ENCODE data around the gene DPH1. TPM values are rescaled to one million over a fixed set of nuclear protein-coding genes. Genes with fewer than 3 reads are reported as not detected.

The DPH1 gene
- total and polyA plus RNA-seq, 2 donors = 17.4 to 36.5 TPM

DNA sequence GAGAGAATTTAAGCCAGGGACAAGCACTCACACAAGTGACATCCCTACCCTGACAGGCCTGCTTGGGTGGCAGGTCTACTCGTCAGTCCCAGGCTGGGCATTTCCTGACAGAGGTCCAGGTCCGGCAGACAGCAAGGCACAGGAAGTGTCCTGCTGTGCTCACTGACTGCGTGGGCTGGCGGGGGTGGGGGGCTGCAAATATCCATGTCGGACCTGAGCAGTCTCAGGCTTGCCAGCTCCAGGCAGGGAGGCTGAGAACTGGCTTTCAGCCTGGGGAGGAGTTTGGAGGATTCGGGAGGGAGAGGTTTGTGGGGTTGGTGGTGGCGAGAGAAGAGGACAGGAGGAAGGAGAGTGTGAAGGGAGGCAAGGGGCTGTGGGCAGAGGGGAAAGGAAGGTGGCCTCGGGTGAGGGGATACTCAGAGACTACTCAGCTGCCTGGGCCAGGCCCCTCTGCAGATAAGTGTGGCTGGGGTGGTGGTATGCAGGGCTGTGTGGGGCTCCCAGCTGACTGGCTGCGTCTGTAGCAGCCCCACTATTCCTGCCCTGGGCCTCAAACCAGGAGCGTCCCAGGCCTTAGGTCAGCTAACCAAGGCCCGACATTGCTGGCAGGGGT, 32.7 kb downstream of the DPH1 start:
- Histone ChIP-seq H3K4me1 (ENCODE audit: insufficient read depth) (no peaks in the 10 kb centered on the region), H3K4me3 (ENCODE audit: low read depth, low read length) (no peak overlapping the region), H3K36me3 (ENCODE audit: insufficient read depth) (no peaks in the 10 kb centered on the region), H3K27ac (ENCODE audit: low read depth) (peak overlapping the region; percentile 86)
- WGBS = 25% methylated on average over 11 of the region's 11 CpGs
- DNase-seq (ENCODE audit: extremely low spot score) = no peak

DNA sequence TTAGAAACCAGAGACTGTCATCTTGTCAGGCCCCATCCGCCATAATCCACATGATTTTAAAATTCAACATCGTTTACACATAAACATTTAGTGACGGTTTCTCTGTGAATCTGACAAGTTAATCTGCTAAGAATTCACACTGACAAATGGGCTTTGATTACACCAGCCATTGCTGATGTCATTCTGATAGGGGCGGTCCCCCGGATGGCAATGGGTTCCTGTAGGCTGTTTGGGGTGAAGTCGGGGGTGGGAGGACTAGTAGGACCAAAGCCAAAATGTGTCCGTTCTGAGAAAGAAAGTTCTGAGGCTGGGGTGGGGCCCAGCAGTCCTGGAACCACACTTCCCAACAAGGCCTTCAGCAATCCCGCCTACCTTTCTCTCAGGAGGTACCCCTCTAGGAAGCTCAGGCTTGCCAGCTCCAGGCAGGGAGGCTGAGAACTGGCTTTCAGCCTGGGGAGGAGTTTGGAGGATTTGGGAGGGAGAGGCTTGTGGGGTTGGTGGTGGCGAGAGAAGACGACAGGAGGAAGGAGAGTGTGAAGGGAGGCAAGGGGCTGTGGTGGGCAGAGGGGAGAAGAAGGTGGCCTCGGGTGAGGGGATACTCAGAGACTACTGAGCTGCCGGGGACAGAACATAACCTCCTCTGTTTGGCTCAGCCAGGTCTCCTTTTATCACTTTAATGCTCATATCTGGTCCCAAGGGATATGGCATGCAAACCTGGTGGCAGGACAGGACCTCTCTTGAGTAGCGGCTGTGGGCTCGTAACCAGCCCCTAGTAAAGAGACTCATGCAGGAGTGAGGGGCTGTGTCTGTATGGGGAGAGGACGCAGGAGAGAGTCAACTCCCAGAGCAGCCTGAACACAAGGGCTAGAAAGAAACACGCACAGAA, 33.6 kb downstream of the DPH1 start:
- DNase-seq (ENCODE audit: extremely low spot score) = no peak
- Histone ChIP-seq H3K27ac (ENCODE audit: low read depth) (peak overlapping the region; percentile 73), H3K4me3 (ENCODE audit: low read depth, low read length) (no peak overlapping the region), H3K4me1 (ENCODE audit: insufficient read depth) (no peaks in the 10 kb centered on the region), H3K36me3 (ENCODE audit: insufficient read depth) (no peaks in the 10 kb centered on the region)
- WGBS = 40% methylated on average over 16 of the region's 16 CpGs

DNA sequence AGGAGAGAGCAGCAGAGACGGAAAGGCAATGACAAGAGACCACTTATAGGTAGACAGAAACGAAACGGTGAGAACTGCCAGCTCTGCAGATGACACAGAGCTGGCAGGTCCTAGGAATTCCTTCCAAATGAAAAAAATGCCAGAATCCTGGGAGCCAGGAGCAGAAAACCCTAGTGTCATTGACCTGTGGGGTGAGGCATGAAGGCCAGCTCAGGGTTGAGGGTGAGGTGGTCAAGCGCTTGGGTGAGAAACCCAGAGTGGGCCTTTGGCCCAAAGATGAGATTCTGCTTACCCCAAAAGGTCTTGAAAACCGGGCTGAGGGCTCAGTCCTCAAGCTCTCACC, 34.2 kb downstream of the DPH1 start:
- Histone ChIP-seq H3K27ac (ENCODE audit: low read depth) (peak overlapping the region; percentile 73), H3K4me3 (ENCODE audit: low read depth, low read length) (no peak overlapping the region), H3K4me1 (ENCODE audit: insufficient read depth) (no peaks in the 10 kb centered on the region), H3K36me3 (ENCODE audit: insufficient read depth) (no peaks in the 10 kb centered on the region)
- WGBS = 47% methylated on average over 5 of the region's 5 CpGs
- DNase-seq (ENCODE audit: extremely low spot score) = no peak

DNA sequence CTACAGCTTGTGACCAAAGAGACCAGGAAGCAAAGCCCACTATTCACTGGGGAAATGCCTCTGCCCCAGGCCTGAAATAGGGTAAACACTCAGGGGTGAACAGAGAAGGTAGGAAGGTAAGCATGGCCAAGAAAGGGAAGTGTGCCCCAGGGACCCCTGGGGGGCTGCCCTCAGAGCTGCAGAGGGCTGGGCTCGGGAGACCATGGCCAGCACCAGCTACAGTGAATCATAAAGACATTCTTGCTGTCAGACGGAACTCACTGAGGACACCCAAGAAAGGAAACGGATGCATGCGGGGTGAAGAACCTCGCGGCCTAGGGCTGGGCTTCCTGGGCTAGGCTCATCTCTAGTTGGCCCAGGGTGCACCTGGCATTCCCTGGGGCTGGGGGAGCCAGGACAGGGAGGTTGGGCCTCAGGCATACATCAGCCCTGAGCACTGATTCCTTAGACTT, 34.6 kb downstream of the DPH1 start:
- Histone ChIP-seq H3K4me1 (ENCODE audit: insufficient read depth) (no peaks in the 10 kb centered on the region), H3K27ac (ENCODE audit: low read depth) (peak overlapping the region; percentile 82), H3K4me3 (ENCODE audit: low read depth, low read length) (no peak overlapping the region), H3K36me3 (ENCODE audit: insufficient read depth) (no peaks in the 10 kb centered on the region)
- no peak for DNase-seq (ENCODE audit: extremely low spot score)
- WGBS = 46% methylated on average over 6 of the region's 6 CpGs

DNA sequence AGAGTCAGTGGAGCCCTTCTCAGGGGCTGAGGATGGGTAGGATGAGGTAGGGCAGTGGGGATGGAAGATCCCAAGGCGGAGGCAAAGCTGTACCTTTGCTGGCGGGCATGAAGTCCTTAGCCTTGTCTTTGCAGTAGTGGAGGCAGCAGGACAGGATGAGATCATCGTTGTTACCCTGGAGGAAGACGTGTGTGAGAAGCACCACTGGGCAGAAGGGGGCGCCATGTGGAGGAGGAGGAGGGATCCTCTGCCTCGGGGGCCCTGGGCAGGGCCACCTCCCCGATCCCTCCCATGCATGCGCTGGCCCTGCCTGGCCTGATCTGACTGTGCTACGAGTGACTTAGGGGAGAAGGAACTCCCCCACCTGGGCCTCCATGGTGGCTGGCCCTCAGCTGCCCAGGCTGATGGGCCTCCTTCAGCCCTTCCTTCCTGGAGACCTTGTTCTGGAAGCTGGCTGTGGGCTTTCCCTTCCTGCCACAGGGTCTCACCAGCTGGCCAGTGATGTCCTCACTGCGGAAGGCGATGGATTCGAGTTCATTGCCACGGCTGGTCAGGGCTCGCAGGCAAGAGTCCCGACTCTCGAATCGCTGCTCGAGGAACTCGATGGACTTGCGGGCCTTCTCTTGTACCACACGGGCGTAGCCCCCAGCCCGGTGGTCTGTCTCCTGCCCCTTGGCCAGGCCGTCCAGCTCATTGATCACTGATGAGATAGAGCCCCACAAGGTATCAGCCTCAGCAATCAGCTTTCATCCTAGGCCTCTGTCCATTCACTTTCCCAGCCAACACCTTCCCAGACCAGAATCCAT, 35.2 kb downstream of the DPH1 start:
- no peaks in the 10 kb centered on the region for H3K4me1 ChIP-seq (ENCODE audit: insufficient read depth)
- H3K27ac ChIP-seq (ENCODE audit: low read depth) = peak overlapping the region; percentile 82
- 81% methylated on average over 24 of the region's 24 CpGs for WGBS
- DNase-seq (ENCODE audit: extremely low spot score) = no peak
- no peaks in the 10 kb centered on the region for H3K36me3 ChIP-seq (ENCODE audit: insufficient read depth)
- H3K4me3 ChIP-seq (ENCODE audit: low read depth, low read length) = no peak overlapping the region

DNA sequence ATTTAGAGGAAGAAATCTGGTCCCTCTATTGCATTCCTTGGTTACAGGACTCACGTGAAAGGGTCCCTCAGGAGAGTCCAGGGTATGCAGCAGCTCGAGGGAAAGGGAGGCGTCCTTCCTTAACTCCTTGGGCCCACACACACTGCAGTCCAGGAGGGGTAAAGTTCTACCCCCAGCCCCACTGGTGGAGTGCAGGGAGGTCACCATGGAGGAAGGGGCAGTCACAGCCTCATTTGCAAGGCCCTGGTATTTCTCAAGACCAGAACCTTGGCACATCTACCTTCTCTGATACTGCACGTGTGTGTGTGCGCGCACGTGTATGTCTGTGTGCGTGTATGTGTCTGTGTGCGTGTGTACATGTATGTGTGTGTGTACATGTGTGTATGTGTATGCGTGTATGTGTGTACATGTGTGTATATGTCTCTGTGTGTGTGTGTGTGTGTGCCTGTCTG, 36.0 kb downstream of the DPH1 start:
- no peak for DNase-seq (ENCODE audit: extremely low spot score)
- WGBS = 68% methylated on average over 10 of the region's 10 CpGs
- Histone ChIP-seq H3K36me3 (ENCODE audit: insufficient read depth) (no peaks in the 10 kb centered on the region), H3K27ac (ENCODE audit: low read depth) (peak overlapping the region; percentile 82), H3K4me3 (ENCODE audit: low read depth, low read length) (no peak overlapping the region), H3K4me1 (ENCODE audit: insufficient read depth) (no peaks in the 10 kb centered on the region)

DNA sequence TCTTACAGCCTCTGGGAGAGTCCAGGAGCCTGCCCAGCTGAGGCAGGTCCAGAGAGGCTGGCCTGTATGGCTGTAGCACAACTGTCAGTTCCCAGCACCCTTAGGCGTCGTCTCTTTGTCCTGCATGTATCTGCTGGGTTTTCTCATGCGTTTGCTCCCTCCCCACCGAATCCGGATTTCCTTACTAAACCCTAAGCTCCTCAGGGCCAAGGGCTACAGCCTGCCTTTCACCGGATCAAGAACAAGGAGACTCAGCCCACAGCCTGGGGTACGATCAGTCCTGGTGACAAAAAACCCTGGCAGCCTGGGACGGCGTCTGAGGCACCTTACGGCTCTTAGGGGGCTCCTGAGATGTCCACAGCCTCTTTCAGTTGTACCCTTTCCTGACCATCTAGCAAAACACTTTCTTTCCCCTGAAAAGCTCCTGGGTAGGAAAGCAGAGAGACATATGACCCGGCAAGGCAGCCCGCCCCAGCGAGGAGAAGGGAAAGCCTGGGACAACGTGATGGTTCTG, 37.2 kb downstream of the DPH1 start:
- WGBS = 54% methylated on average over 14 of the region's 14 CpGs
- DNase-seq (ENCODE audit: extremely low spot score) = no peak
- H3K27ac ChIP-seq (ENCODE audit: low read depth) = peak overlapping the region; percentile 70
- H3K4me3 ChIP-seq (ENCODE audit: low read depth, low read length) = no peak overlapping the region
- H3K36me3 ChIP-seq (ENCODE audit: insufficient read depth) = no peaks in the 10 kb centered on the region
- H3K4me1 ChIP-seq (ENCODE audit: insufficient read depth) = no peaks in the 10 kb centered on the region

DNA sequence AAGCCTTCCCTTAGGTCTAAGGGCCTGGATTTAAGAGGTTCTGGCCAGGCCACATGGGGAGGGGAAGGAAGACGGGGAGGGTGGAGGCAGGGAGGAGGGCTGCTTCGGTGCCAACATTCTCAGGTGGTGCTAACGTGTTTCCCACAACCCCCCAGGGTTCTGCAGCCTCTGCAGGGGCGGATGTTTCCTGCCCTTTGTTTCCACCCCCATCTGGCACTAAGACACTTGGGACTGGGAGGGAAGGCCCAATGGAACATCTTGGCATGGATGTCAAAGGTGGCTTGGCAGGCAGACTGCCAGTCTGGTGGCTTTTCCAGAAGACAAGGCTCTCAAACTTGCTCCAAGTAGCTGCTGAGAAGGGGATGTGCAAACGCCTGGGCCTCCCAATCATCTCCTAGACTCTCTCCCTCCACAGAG, 37.7 kb downstream of the DPH1 start:
- Histone ChIP-seq H3K4me3 (ENCODE audit: low read depth, low read length) (no peak overlapping the region), H3K27ac (ENCODE audit: low read depth) (peak overlapping the region; percentile 70), H3K36me3 (ENCODE audit: insufficient read depth) (no peaks in the 10 kb centered on the region), H3K4me1 (ENCODE audit: insufficient read depth) (no peaks in the 10 kb centered on the region)
- 39% methylated on average over 5 of the region's 5 CpGs for WGBS
- DNase-seq (ENCODE audit: extremely low spot score) = no peak

DNA sequence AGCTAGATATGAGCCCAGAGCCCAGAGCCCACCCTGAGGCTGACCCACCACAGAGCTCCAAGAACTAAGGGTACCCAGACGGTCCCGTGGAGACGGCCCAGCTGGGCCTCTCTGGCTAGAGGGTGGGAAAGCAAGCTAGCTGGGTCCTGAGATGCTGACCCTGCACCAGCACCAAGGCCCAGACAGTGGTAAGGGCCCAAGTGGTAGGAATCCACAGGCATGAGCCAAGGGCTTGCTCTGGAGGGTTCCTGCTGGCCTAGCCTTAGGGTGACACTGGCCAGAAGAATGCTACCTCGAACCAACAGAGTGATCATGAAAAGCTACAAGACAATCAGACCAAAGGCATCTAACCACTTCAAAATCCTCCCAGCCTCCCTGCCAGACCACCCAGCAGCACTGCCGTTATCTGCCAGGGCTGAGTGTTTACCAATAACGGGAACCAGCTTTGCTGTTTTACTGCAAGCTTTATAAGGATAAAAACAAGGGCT, 38.1 kb downstream of the DPH1 start:
- DNase-seq (ENCODE audit: extremely low spot score) = no peak
- H3K36me3 ChIP-seq (ENCODE audit: insufficient read depth) = no peaks in the 10 kb centered on the region
- H3K4me3 ChIP-seq (ENCODE audit: low read depth, low read length) = no peak overlapping the region
- H3K27ac ChIP-seq (ENCODE audit: low read depth) = peak overlapping the region; percentile 70
- no peaks in the 10 kb centered on the region for H3K4me1 ChIP-seq (ENCODE audit: insufficient read depth)
- whole genome bisulfite sequencing = 30% methylated on average over 6 of the region's 6 CpGs

DNA sequence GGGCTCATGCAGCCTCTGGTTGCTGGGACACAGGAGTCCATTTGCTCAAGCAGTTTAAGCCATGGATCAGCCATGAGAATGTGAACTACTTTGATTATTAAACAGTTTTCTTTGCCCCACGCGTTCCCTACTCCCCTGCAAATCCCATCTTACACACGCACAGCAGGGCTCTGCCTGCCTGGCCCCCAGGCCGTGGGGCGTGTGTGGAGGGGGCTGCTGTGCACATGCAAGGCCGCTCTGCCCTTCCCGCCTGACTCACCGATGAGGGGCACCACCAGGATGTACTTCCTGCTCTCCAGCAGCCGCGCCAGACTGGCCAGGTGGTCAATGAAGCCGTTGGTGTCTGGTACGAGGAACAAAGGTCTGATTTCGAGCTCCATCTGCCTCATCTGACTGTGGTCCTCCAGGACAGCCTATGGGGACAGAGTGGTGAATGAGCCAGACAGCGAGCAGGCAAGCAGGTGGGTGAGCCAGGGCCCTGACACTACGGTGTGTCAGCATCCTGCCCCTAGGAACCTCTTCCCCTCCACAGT, 38.6 kb downstream of the DPH1 start:
- H3K27ac ChIP-seq (ENCODE audit: low read depth) = peak overlapping the region; percentile 85
- H3K36me3 ChIP-seq (ENCODE audit: insufficient read depth) = no peaks in the 10 kb centered on the region
- H3K4me1 ChIP-seq (ENCODE audit: insufficient read depth) = no peaks in the 10 kb centered on the region
- whole genome bisulfite sequencing = 36% methylated on average over 15 of the region's 15 CpGs
- no peak for DNase-seq (ENCODE audit: extremely low spot score)
- no peak overlapping the region for H3K4me3 ChIP-seq (ENCODE audit: low read depth, low read length)

DNA sequence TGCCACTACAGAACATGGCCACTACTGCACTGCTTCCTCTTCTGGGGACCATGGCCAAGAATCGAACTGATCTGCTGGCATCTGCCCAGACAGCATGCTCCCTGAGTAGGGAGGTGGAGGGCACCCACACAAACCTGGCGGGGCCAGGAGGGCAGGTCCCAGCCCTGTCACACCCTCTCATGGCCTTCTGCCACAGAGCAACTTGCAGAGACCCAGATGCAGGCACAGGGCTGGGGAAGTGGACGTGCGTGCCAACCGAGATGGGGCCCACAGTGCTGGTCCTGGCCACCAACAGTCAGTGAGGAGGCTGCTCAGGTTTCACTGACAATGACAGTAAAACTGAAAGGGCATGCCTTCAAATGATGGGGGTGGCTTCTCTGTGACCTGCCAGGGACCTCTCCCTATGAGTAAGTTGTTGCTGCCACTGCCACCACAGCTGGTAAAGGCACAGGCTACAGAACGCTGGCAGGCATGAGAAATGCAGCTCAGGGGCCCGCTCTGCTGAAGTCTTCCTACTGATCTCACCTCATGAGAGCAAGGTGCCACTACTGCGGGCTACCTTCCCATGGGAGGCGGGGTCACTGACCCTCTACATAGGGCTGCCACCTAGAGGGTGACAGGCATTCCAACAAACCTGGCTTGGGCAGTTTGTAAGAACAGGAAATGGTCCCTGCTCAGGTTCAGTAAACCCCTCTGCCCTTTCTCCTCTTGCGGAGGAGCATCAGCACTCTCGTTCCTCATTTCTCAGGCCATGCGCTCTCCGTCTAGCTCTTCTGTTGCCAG, 40.5 kb downstream of the DPH1 start:
- 82% methylated on average over 13 of the region's 13 CpGs for whole genome bisulfite sequencing
- Histone ChIP-seq H3K4me1 (ENCODE audit: insufficient read depth) (no peaks in the 10 kb centered on the region), H3K4me3 (ENCODE audit: low read depth, low read length) (no peak overlapping the region), H3K27ac (ENCODE audit: low read depth) (peak overlapping the region; percentile 87), H3K36me3 (ENCODE audit: insufficient read depth) (no peaks in the 10 kb centered on the region)
- no peak for DNase-seq (ENCODE audit: extremely low spot score)

DNA sequence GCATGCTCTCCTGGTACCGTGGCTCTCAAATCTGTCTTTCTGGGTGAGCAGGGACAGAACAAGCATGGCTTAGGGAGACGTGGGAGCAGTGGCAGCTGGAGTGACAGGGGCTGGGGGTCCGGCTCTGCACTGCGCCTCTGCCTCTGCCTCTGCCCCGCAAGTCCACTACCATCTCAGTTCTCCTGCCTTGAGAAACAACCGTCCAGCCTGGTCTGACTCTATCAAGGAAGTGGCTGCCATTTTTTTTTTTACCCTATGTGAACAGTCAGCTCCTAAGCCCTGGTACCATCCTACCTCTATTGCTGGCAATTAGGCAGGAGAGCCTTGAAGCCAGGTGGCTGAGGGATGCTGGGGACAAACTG, 41.1 kb downstream of the DPH1 start:
- Histone ChIP-seq H3K4me1 (ENCODE audit: insufficient read depth) (no peaks in the 10 kb centered on the region), H3K36me3 (ENCODE audit: insufficient read depth) (no peaks in the 10 kb centered on the region), H3K27ac (ENCODE audit: low read depth) (peak overlapping the region; percentile 87), H3K4me3 (ENCODE audit: low read depth, low read length) (no peak overlapping the region)
- WGBS = 82% methylated on average over 6 of the region's 6 CpGs
- DNase-seq (ENCODE audit: extremely low spot score) = no peak
